Heart left ventricle (tissue), 13 donors: ENCODE data around the gene MT3.

Experiments
- POLR2A ChIP-seq, 2 donors: fragments of 450-650 bp; IDR thresholded peaks; one replicate each; pipeline ENCODE4 v1.6.1; 2017; ENCODE audit warnings: antibody characterized with exemption in 2 of 2, mild to moderate bottlenecking in 2 of 2, moderate library complexity in 2 of 2
- TF ChIP-seq, protein P1 (sequence below), 12 donors: fragments of 200-600 bp; sonication (generic) in 4 of 12; IDR thresholded peaks; one replicate each; pipeline versions ENCODE4 v1.5.0 to v1.8.0; 2018 to 2022; ENCODE audit warnings: antibody characterized with exemption in 12 of 12, mild to moderate bottlenecking in 5 of 12
- donor health status: ischemic (EF 13 %, LVEDD 7.1; RV severe dilation, severe dysfunction).
- donor health status: DM: no; HTN: yes; CAD: no.
- donor health status: DM: no; HTN: no; CAD: no.
- donor health status: ischemic (EF 25% LVEDD 6.9; RV normal size, moderate dysfunction).
- donor health status: ischemic (EF 25% LVEDD 5.7; RV mildly dilated, moderate dysfunction).
- donor health status: ischemic (EF 35%, LVEDD 5.7; RV mildly dilated, moderate dysfunction).
- donor health status: nonischemic (EF 11% LVEDD 7.7; RV severe dilation, severe dysfunction).
- donor health status: DM: yes; HTN: yes; CAD: no.
- donor health status: PGD.
- donor health status: ischemic (EF 29% LVEDD 5.4; RV normal size, mild dysfunction).
- donor health status: nonischemic (EF 23%, LVEDD 6.1; RV moderate dilation, normal function).

DNA sequence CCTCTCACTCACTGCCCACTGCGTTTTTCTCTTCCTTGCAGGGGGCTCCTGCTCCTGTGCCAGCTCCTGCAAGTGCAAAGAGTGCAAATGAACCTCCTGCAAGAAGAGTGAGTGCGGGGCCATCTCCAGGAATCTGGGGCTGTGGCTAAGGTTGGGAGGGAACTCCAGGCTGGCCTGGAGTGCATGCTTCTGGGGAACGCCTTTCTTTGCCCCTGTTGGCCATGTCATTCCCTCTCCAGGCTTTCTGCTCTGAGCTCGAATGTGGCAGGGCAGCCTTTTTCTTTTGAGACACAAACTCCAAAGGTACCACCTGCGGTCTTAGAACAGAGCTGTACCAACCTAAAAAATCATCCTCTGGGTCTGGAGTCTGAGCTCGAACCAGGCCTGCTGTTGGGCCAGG lies 28.8 kb downstream of the MT3 start:
- TF ChIP-seq, protein P1, sequence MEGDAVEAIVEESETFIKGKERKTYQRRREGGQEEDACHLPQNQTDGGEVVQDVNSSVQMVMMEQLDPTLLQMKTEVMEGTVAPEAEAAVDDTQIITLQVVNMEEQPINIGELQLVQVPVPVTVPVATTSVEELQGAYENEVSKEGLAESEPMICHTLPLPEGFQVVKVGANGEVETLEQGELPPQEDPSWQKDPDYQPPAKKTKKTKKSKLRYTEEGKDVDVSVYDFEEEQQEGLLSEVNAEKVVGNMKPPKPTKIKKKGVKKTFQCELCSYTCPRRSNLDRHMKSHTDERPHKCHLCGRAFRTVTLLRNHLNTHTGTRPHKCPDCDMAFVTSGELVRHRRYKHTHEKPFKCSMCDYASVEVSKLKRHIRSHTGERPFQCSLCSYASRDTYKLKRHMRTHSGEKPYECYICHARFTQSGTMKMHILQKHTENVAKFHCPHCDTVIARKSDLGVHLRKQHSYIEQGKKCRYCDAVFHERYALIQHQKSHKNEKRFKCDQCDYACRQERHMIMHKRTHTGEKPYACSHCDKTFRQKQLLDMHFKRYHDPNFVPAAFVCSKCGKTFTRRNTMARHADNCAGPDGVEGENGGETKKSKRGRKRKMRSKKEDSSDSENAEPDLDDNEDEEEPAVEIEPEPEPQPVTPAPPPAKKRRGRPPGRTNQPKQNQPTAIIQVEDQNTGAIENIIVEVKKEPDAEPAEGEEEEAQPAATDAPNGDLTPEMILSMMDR (IDR thresholded peaks at IDR 0.05): no peak
- TF ChIP-seq POLR2A (IDR thresholded peaks at IDR 0.05): no peak
